ENCODE results near the gene CHRNA3.
"Not testable (repeated sequence)": the region's sequence is repeated elsewhere in the genome, so short reads cannot be mapped to it uniquely, and the experiment has no call there.

CHRNA3 gene

DNA sequence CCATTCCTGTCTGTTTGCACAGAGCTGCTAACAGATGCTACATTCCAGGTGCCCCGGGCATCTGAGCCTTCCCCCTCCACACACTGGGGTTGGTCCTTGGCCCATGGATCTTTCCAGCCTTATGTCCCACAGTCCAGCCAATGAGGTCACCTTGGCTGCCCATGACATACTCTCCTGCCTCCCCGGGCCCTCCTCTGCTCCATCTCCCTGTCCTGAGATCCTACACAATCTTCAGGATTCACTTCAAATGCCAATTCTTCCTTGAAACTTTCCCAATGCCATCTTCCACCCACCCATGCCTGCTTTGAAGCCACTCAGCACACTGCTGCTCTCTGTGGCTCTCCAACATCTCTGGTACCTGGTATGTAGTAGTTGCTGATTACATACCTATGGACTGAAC is 4.3 kb downstream of the CHRNA3 start:
- DNase-seq, result no peak

DNA sequence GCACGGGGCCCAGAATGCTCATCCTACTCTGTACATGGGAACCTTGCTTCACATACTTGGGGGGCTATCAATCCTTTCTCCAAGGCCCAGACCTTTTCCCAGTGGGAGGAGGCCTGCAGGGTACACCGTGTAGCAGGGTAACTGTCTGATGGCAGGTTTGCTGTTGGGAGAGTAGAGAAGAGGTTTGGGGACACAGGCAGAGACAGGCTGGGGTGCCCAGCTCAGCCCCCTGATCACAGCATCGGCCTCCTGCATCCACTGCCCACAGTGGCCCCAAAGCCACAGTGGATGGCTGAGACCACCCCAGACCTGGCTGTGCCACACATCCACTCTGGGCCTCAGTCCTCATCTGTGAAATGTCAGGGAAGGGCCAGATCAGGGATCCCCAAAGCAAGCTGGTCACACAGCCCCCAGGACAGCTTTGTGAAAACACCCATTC is 5.6 kb downstream of the CHRNA3 start:
- no peak for DNase-seq

DNA sequence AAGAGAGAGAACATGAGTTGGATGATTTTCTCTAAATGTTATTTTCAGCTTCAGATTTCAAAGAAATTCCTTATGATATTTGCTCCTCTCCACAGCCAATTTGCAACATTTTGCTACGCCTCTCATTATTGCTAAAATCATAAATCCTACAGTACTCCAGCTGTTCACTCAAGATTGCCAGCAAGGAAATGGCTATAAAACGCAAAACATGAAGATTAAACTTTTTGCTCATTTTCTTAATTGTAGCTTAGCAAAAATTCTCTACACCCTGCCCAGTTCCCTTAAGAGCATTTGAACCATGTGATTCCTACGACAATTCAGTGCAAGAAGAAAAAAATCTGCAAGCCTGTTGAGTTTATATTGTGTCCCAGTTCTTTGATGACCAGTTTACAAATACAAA is 6.8 kb downstream of the CHRNA3 start:
- DNase-seq, result no peak

DNA sequence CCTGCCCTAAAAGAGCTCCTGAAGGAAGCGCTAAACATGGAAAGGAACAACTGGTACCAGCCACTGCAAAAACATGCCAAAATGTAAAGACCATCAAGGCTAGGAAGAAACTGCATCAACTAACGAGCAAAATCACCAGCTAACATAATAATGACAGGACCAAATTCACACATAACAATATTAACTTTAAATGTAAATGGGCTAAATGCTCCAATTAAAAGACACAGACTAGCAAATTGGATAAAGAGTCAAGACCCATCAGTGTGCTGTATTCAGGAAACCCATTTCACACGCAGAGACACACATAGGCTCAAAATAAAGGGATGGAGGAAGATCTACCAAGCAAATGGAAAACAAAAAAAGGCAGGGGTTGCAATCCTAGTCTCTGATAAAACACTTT is 11.2 kb downstream of the CHRNA3 start:
- not testable (repeated sequence) for DNase-seq

DNA sequence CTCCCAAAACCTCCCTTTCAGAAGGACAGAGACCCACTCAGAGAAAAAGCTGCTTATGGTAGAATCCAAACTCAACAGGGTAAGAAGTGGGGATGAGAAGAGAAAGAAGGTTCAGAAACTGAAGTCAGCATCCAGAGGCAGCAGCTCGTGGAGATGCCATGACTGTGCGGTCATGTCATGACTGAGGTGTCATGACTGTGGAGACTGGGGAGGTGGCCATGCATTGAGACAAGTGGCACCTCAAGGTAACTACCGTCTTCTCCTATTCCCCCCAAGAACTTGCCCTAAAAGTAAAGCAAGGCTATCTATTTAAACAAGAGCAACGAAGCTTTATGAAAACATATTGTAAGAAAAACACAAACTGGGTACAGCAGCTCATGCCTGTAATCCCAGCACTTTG is 15.1 kb downstream of the CHRNA3 start:
- DNase-seq, result no peak

DNA sequence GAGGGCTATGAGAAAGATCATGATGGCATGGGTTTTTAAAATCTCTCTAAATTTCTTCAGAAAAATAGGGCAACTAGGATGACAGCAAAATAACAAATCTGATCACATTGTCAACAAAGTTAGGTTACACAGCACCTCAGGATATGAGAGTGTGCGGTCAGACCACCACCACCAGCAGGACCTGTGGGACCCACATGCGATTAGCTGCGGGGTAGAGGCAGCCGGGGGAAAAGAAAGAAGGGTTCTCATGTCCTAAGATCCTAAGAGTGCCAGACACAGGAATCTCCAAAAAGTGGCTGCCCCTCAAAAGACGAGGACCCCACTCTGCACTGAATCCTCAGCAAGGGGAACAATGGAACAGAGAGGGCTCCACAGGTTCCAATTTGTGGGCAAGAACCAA is 15.6 kb downstream of the CHRNA3 start:
- DNase-seq, result no peak

DNA sequence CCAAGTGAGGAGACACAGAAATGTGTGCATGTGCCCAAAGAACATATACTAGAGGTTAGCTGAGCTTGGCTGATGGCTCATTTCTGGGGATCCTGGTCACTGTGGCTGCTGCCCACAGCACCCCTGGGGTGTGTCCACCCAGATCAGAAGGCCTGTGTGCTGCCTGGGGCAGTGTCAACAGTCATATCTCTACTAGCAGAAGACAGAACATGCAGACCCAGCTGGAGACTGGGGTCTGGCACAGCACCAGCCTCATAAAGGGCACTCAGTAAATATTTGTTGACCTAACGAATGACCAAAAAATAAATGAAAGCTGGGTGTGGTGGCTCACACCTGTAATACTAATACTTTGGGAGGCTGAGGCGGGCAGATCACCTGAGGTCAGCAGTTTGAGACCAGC is 16.4 kb downstream of the CHRNA3 start:
- no peak for DNase-seq

DNA sequence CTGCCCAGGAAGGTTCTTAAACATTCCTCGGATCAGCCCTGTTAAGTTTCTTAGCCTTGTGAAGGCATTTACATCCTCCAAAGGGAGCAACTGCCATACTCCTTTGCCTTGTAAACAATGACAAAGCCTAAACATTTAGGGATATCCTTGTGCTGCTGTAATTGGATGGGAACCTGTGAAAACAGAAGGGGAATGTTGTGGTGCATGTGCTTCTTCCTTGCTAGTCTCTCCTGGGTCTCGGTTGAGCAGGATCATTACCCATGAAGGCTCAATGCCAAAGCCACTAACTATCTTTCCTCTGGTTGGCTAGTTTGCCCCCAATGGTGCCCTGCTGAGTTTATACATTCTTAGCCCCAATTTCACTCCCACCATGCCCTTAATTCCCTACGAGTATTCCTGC is 17.3 kb downstream of the CHRNA3 start:
- no peak for DNase-seq

DNA sequence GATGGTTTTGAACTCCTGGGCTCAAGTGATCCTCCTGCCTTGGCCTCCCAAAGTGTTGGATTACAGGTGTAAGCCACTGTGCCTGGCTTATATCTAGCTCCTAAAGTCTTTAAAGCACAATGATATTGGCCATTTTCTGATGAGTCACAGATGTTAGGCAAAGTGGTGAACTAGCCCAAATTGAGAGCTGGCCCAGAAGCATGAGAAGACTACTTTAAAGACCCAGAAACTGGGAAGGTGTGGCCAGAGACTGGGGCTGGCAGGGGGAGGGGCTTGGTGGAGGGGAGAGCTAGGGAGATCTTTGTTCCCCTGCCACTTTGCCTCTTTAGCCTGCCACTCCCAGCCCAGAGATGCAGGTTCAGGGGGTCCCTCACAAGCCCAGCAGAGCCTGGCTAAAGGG is 21.6 kb downstream of the CHRNA3 start:
- DNase-seq, result no peak

DNA sequence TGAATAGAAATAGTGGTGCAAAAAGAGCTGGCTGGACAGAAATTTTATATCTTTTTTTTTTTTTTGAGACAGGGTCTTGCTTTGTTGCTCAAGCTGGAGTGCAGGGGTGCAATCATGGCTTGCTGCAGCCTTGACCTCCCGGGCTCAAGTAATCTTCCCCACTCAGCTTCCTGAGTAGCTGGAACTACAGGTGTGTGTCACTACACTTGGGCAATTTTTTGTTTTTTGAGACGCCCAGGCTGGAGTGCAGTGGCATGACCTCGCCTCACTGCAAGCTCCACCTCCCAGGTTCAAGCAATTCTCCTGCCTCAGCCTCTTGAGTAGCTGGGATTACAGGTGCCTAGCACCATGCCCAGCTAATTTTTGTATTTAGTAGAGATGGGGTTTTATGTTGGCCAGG is 22.4 kb downstream of the CHRNA3 start:
- DNase-seq, result no peak

DNA sequence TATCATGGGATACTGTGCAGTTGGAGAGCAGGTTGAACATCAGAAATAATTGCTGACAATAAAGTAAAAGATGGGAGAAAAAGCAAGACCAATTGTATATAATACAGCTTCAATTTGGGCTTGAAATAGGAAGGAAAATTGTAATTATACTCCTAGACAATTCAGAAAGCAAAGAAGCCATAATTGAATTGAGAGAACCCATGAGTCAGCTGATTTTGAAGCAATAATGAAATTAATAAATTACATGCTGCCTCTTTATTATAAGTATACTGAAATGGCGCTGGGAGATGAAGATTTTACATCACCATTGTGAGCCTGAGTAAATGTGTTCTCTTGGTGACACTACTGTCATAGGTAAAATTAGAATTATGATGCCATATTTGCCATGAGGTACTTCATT is 23.2 kb downstream of the CHRNA3 start:
- no peak for DNase-seq

DNA sequence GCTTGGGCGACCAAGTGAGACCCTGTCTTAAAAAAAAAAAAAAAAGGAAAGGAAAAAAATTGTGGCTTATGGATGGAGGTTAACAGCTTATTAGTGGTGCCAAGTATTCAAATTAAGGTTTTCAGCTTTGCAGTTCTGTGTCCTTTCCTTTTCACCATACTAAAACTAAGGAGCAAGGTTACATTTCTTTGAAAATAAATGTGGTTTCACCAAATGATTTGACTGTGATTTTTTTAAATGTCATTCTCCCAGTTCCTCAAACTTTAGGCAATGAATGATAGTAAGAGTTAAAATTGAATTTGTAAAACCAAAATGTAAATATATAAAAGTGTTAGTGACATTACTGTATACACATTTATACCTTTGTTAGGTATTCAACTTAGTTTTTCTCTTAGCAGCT is 45.9 kb downstream of the CHRNA3 start:
- no peak for DNase-seq

DNA sequence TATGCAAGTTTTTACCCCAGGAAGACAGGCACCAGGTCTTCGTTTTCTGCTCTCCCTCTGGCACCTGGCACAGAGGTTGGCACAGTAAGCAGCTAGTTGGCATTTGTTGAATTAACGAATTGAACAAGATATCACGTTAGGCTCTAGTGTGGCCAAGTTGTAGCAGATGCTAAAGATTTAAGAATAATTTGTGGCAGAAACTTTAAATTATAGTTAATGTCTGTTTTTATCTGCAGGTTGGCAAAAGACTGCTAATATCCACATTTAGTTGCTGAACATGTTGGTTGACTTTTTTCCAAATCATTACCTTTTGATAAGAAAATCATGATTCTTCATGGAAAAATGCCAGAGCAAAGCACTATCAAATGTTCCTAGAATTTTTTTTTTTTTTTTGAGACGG is 47.4 kb downstream of the CHRNA3 start:
- DNase-seq, result no peak

DNA sequence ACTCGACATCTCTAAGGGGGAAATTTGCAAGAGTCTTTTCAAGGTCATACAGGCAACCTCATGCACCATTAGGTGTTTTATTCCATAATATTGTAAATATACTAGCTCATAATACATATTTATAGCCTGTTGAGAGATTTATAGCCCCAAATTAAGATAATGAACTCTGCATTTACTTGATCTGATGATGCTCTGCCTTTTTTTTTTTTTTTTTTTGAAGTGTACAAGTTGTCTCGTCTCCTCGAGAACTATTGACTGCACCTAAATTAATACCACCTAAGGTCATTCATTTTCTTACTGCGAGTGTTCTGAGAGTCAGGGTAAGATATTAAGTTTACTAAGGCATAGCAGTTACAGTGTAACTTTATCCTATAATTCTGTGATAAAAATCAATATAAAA is 49.4 kb downstream of the CHRNA3 start:
- no peak for DNase-seq

DNA sequence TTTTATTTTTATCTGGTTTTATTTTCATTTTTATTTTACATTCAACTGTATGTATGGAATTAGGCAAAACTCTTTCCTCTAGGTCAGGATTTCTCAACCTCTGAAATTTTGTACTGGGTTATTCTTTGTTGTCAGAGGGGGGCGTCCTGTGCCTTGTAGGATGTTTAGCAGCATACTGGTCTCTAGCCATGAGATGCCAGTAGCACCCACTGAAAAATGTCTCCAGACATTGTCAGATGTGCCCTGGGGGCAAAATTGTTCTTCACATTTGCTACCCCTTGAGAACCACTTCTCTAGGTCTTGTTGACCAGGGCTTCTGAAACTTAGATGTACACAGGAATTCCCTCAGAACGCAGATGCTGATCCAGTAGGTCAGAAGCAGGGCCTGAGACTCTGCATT is 50.1 kb downstream of the CHRNA3 start:
- no peak for DNase-seq

DNA sequence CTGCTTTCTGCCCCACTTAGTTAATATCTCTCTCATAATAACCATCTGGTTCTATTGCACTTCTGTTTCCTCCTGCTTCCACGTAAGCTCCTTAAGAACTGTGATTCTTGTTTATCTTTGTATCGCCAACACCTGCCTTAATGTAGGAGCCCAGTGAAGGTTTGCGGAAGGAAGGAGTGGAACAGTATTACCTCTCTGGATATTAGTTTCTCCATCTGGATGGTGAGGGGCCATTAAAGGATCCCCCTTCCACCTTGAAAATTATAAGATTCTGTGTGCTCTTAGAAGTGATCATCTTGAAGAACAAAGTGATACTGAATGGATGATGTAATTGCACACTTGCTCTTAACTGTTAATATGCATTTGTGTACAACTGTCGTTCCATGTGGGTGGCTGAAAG is 53.3 kb downstream of the CHRNA3 start:
- DNase-seq, result no peak

DNA sequence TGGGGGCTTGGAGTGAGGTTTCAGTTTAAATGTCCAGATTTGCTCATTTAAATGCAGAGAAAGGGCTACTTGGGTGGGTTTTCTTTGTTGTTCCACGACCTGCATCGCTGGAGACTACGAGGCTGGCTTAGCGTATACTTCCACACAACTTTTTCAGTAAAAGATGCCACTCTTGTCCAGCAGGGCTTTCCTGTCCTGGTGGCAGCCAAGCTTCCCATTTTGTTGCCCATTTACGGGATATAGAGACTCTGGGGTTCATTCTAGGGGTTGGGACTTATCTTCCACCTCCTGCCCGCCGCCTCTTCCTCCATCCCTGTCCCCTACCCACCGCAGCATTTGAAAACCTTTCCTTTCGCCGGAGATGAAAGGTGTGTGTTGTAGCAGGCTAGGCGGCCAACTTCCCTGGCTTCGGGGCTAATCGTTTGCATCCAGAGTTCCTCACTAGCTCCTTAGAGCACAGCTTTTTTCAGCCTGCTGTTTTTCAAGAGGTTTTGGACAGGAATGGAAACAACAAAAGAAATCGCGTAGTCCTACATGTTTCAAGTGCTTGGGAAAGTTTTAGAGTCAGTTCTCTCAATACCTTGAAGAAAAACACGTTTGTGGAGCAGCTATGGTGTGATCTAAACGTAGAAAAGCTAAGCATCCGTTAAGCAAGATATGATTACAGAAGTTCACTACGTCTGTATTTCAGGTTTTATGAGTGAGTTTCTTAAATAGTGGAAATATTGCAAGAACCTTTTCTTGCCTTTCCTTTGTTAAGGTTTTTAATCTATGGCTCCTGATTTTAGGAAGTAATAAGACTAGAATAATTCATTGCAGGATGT is 54.6 kb downstream of the CHRNA3 start:
- DNase-seq, result peak; percentile 72

DNA sequence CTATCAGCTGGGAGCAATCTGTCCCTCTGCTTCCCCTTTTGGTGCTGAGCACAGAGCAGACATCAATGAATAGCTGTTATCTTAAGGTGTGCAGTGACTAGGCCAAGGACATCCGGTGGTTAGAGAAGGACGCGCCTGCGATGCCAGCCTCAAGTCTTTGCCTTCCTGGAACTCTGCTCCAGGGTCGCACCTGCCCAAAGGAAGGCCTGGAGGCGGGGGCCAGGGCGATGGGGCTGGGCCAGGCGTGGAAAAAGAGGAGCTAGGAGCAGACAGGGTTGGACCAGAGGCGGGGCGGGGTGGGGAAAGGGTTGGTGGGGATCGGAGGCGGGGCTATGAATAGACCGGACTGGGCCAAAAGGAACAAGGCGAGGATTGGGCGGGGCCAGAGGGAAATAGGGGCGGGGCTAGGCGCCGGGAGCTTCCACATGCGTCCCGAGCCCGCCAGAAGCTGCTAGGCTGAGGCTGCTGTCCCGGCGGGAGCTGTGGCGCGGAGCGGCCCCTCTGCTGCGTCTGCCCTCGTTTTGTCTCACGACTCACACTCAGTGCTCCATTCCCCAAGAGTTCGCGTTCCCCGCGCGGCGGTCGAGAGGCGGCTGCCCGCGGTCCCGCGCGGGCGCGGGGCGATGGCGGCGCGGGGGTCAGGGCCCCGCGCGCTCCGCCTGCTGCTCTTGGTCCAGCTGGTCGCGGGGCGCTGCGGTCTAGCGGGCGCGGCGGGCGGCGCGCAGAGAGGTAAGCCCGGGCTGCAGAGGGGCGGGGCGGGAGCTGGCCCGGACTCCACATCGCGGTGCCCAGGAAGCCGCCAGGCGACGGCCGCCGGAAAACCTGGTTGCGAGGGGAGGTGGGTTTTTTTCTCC is 55.5 kb downstream of the CHRNA3 start, which contains the start of gene CHRNA5:
TSS of gene CHRNA5 (plus strand) at position 424 of the 854 bp plus-strand sequence. CDS start at position 624, 200 bp downstream.
- DNase-seq, result peak; percentile 94

DNA sequence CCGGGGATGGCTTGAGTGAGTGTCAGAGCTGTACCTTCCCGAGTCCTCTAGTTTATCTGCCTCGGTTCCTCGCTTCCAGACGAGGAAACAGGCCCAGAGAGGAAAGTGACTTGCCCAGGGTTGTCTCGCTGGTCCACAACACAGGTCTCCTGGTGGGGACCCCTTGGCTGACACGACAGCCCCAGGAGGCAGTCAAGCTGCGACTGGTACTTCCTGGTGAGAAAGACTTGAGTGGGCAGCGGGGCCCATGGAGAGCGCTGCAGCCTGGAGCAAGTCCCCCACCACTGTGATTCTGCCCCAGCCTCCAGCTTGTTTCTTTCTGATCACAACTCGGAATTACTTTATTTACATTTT is 56.1 kb downstream of the CHRNA3 start:
- DNase-seq, result peak; percentile 21

DNA sequence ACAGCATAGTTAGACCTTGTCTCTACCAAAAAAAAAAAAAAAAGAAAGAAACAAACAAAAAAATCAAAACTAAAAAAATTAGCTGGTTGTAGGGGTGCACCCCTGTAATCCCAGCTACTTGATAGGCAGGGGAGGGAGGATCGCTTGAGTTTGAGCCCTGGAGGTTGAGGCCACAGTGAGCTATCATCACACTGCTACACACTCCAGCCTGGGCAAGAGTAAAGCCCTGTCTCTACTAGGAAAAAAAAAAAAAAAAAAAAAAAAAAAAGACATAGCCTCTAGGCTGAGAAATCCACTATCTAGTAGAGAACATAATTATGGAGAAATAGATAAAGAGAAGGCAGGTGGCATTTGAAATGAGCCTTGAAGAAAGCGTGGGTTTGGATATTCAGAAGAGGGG is 57.7 kb downstream of the CHRNA3 start:
- no peak for DNase-seq

DNA sequence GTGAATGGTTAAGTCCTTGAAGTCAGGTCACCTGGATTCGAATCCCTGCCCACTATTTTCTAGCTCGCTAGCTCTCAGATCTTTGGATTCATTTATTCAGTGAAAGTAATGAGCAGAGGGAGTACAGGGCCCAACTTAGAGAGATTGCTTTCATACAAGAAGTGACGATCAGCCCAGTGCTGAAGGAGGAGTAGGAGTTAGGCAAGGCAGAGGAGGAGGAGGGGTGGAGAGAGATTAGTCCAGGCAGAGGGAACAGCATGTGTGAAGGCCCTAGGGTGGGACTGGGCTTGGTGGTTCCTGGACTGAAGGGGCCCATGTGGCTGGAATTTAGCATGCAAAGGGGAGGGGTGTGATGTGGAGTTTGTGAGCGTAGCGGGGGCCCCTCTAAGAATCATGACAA is 59.3 kb downstream of the CHRNA3 start:
- DNase-seq, result no peak

DNA sequence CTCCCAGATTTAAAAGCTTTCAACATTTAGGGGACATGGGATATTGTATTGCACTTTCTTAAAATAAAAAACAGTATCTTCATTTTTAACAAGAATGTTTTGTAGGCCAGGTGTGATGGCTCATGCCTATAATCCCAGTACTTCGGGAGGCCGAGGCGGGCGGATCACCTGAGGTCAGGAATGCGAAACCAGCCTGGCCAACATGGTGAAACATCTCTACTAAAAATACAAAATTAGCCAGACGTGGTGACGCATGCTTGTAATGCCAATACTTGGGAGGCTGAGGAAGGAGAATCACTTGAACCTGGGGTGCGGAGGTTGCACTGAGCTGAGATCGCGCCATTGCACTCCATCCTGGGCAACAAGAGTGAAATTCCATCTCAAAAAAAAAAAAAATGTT is 60.6 kb downstream of the CHRNA3 start:
- DNase-seq, result not testable (repeated sequence)

DNA sequence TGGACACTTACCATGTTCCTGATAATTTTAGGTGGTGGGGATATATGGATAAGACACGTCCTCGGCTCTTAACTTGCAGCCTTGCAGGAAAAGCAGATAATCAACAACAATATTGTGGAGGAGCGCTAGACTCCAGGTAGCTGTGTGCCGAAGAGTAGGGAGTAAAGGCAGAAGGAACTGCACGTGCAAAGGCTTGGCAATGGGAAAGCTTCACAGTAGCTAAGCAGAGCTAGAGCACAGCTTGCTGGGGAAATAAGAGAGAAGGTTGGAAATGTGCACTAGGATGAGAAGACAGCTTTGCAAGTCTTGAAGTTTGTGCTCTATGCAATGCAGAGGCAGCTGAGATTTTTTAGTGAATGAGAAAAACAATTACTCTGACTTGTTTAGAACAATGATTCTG is 68.2 kb downstream of the CHRNA3 start:
- no peak for DNase-seq

DNA sequence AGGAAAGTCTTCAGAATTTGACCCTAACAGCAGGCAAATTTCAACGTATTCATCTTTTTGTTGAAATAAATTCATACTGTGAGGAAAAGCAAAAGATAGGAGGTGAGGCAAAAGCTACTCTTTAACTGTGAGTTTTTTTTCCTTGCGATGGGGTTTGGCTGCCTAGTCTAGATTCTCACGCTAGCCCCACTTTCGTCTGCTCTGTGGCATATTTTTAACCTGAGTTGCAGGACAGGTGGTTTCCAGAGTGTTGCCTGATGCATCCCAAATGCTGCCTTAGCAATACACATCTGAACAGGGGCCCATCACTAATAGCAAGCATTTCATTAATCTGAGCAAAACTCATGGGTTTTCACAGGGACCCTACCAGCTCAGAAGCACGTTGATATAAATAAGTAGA is 68.9 kb downstream of the CHRNA3 start:
- no peak for DNase-seq

Data from DMS53 (cell line).